Measurements from ENCODE around the gene ELK4.

The ELK4 gene

GRCh38 chr1:205668951-205669340, 37.1 kb upstream of the ELK4 start:
- no peaks in the 10 kb centered on the region for H3K4me1 ChIP-seq
- H3K9ac ChIP-seq, result no peak overlapping the region
- no peak overlapping the region for H3K27ac ChIP-seq
- H3K4me3 ChIP-seq (ENCODE audit: low read depth, low read length), result no peak overlapping the region
- H2AFZ ChIP-seq, result no peak overlapping the region
- H3K27me3 ChIP-seq (ENCODE audit: control insufficient read depth, insufficient read depth, low read length), result no peaks in the 10 kb centered on the region
- H3K9me3 ChIP-seq (ENCODE audit: control insufficient read depth, low read length), result no peaks in the 10 kb centered on the region
- TF ChIP-seq CTCF (IDR thresholded peaks at IDR 0.05), result no peak
- no peaks in the 10 kb centered on the region for H3K36me3 ChIP-seq (ENCODE audit: control insufficient read depth, insufficient read depth, low read length)
- no peaks in the 10 kb centered on the region for H3K79me2 ChIP-seq
- no peak overlapping the region for H3K4me2 ChIP-seq (ENCODE audit: low read length)

GRCh38 chr1:205667909-205668643, 36.3 kb upstream of the ELK4 start:
- Histone ChIP-seq H3K9ac (no peak overlapping the region), H3K4me3 (ENCODE audit: low read depth, low read length) (no peak overlapping the region), H3K27me3 (ENCODE audit: control insufficient read depth, insufficient read depth, low read length) (no peaks in the 10 kb centered on the region), H3K27ac (no peak overlapping the region), H3K4me1 (no peaks in the 10 kb centered on the region), H3K9me3 (ENCODE audit: control insufficient read depth, low read length) (no peaks in the 10 kb centered on the region), H3K79me2 (no peaks in the 10 kb centered on the region), H3K4me2 (ENCODE audit: low read length) (no peak overlapping the region), H2AFZ (no peak overlapping the region), H3K36me3 (ENCODE audit: control insufficient read depth, insufficient read depth, low read length) (no peaks in the 10 kb centered on the region)
- no peak for TF ChIP-seq CTCF (IDR thresholded peaks at IDR 0.05)

- H3K27me3 ChIP-seq (ENCODE audit: control insufficient read depth, insufficient read depth, low read length), result no peaks in the 10 kb centered on the region
- no peaks in the 10 kb centered on the region for H3K36me3 ChIP-seq (ENCODE audit: control insufficient read depth, insufficient read depth, low read length)
- H3K9ac ChIP-seq, result no peak overlapping the region
Measured at GRCh38 chr1:205666372-205667166, 34.8 kb upstream of the ELK4 start.

GRCh38 chr1:205665201-205666045, 33.6 kb upstream of the ELK4 start:
- no peak overlapping the region for H3K27ac ChIP-seq
- H3K9me3 ChIP-seq (ENCODE audit: control insufficient read depth, low read length), result no peaks in the 10 kb centered on the region
- H2AFZ ChIP-seq, result no peak overlapping the region
- no peak overlapping the region for H3K4me3 ChIP-seq (ENCODE audit: low read depth, low read length)
- H3K79me2 ChIP-seq, result no peaks in the 10 kb centered on the region
- no peak overlapping the region for H3K9ac ChIP-seq
- H3K4me1 ChIP-seq, result no peaks in the 10 kb centered on the region
- H3K27me3 ChIP-seq (ENCODE audit: control insufficient read depth, insufficient read depth, low read length), result no peaks in the 10 kb centered on the region
- no peak for TF ChIP-seq CTCF (IDR thresholded peaks at IDR 0.05)
- H3K4me2 ChIP-seq (ENCODE audit: low read length), result no peak overlapping the region
- H3K36me3 ChIP-seq (ENCODE audit: control insufficient read depth, insufficient read depth, low read length), result no peaks in the 10 kb centered on the region

More at GRCh38 chr1:205666372-205667166, 34.8 kb upstream of the ELK4 start:
- Histone ChIP-seq H2AFZ (no peak overlapping the region), H3K4me1 (no peaks in the 10 kb centered on the region), H3K4me3 (ENCODE audit: low read depth, low read length) (no peak overlapping the region), H3K9me3 (ENCODE audit: control insufficient read depth, low read length) (no peaks in the 10 kb centered on the region), H3K27ac (no peak overlapping the region), H3K79me2 (no peaks in the 10 kb centered on the region), H3K4me2 (ENCODE audit: low read length) (no peak overlapping the region)
- TF ChIP-seq CTCF (IDR thresholded peaks at IDR 0.05), result no peak
